Kidney epithelial cell (primary cell): ENCODE data around the gene SULT4A1. TPM values are rescaled to one million over a fixed set of nuclear protein-coding genes. Genes with fewer than 3 reads are reported as not detected.
A peak's percentile ranks its signal among the peaks of the same experiment; 100 is the strongest.

Source experiments
- DNase-seq: peaks from one replicate; pipeline ENCODE4 v3.0.0-alpha.2; 2010; ENCODE audit warnings: low read depth
- H3K27me3 ChIP-seq: 2 replicates; pipeline ENCODE4 v1.6.0; 2011; ENCODE audit warnings: low read length; ENCODE audit not compliant: control insufficient read depth, insufficient read depth
- H3K36me3 ChIP-seq: 2 replicates; pipeline ENCODE4 v1.5.1; 2011; ENCODE audit warnings: low read length; ENCODE audit not compliant: control insufficient read depth, insufficient read depth
- H3K4me3 ChIP-seq: 2 replicates; pipeline ENCODE4 v1.5.1; 2011; ENCODE audit warnings: low read depth, mild to moderate bottlenecking, control low read depth, low read length
- CTCF ChIP-seq: IDR thresholded peaks from 2 replicates; pipeline ENCODE4 v1.5.1; 2011; ENCODE audit warnings: mild to moderate bottlenecking, moderate library complexity, low read length, control low read depth, inconsistent platforms; ENCODE audit not compliant: insufficient read depth, poor library complexity, severe bottlenecking
- total RNA-seq: library from RNA; depleted of rRNA; stranded (reverse); fragments of >200 nt; gene quantifications from 2 replicates; pipeline ENCODE4 v1.2.3, GENCODE V29; 2015

The SULT4A1 gene
- total RNA-seq, 1 donor from 2014 or later, result 1.8 TPM

DNA sequence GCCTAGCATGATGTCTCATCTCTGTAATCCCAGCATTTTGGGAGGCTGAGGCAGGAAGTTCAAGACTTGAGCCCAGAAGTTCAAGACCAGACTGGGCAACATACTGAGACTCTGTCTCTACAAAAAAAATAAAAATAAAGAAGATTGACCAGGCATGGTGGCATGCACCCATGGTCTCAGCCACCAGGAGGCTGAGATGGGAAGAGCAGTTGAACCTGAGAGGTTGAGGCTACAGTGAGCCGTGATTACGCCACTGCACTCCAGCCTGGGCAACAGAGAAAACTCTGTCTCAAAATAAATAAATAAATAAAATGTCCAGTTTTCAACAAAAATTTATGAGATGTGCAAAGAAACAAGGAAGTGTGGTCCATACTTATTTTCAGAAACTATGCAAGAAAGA lies 78.5 kb downstream of the SULT4A1 start:
- Histone ChIP-seq H3K36me3 (no peaks in the 10 kb centered on the region), H3K27me3 (no peaks in the 10 kb centered on the region), H3K4me3 (no peak overlapping the region)
- DNase-seq, result no peak
- no peak for TF ChIP-seq CTCF

GRCh38 chr22:43782448-43782847 lies 79.9 kb downstream of the SULT4A1 start:
- Histone ChIP-seq H3K27me3 (no peaks in the 10 kb centered on the region), H3K4me3 (no peak overlapping the region), H3K36me3 (no peaks in the 10 kb centered on the region)
- DNase-seq, result no peak
- no peak for TF ChIP-seq CTCF

GRCh38 chr22:43777286-43777685 lies 85.0 kb downstream of the SULT4A1 start:
- peak; percentile 81 for DNase-seq
- Histone ChIP-seq H3K4me3 (no peak overlapping the region), H3K36me3 (no peaks in the 10 kb centered on the region), H3K27me3 (no peaks in the 10 kb centered on the region)
- no peak for TF ChIP-seq CTCF

DNA sequence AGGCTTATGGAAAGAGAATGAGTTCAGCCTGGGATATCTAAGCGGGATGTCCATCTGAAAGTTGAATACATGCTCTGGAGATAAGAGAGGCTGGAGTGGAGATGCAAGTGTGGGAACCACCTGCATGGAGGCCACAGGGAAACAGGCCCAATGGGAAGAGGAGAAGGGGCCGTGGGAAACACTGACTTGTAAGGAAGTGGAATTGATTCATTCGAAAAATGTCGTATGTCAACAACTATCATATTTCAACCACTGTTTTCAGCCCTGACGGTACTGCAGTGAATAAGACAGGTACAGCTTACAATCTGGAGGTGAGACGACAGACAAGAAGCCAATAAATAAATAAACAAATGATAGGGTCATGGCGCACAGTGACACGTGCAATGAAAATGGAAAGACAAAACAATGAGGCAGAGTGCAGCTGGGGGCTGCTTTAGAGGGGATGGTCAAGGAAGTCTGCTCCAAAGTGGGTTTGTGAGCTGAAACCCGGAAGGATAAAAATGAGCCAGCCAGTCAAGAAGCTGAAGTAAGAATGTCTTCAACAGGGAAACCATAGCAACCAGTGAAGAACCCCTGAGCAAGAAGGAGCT lies 86.1 kb downstream of the SULT4A1 start:
- no peaks in the 10 kb centered on the region for H3K27me3 ChIP-seq
- TF ChIP-seq CTCF, result no peak
- H3K4me3 ChIP-seq, result no peak overlapping the region
- no peak for DNase-seq
- H3K36me3 ChIP-seq, result no peaks in the 10 kb centered on the region

Other genes with a start within 250 kb of the SULT4A1 start
- 1.7 and 2.3 TPM in 2 replicates for gene EFCAB6, start 50.2 kb downstream of the SULT4A1 start, total RNA-seq
- not detected in 2 replicates for gene PNPLA5, start 29.5 kb upstream of the SULT4A1 start, total RNA-seq
- gene PNPLA3, start 61.3 kb upstream of the SULT4A1 start, total RNA-seq, result 5.2 and 6.9 TPM in 2 replicates
- 36.6 and 41.4 TPM in 2 replicates for gene SAMM50, start 92.9 kb upstream of the SULT4A1 start, total RNA-seq
- 94.6 and 94.9 TPM in 2 replicates for gene PARVB, start 161.8 kb upstream of the SULT4A1 start, total RNA-seq